PC-9 (cell line): ENCODE results near the gene PBX3. TPM values are rescaled to one million over a fixed set of nuclear protein-coding genes. Genes with fewer than 3 reads are reported as not detected.
A peak's percentile ranks its signal among the peaks of the same experiment; 100 is the strongest.

ENCODE experiments used
- BruUV-seq: library from RNA; stranded (reverse); fragments of 400-500 nt; replicated peaks from 2 replicates; lab custom pipeline; 2021; lab: Mats Ljungman, UMichigan
- CTCF ChIA-PET: fragments of 300-600 bp; sonication (Branson Sonifier 250); formaldehyde crosslinking; loops from one replicate; lab custom pipeline; 2022; ENCODE audit warnings: antibody characterized with exemption; lab: Charles Lee
- POLR2A ChIA-PET: fragments of 300-600 bp; sonication (Branson Sonifier 250); formaldehyde crosslinking; loops from one replicate; lab custom pipeline; 2022; ENCODE audit warnings: antibody characterized with exemption; ENCODE audit not compliant: unreplicated experiment; lab: Charles Lee
- DNase-seq, 2 experiments: peaks; one replicate each; pipeline versions ENCODE4 v3.0.0 to v3.0.0-alpha.2; 2015 to 2022; ENCODE audit warnings: mixed read lengths in 1 of 2
- H2AFZ ChIP-seq: fragments of 200-600 bp; sonication (generic); 2 replicates; pipeline ENCODE4 v1.8.1; 2017; ENCODE audit warnings: antibody characterized with exemption
- H3F3A ChIP-seq: fragments of 200-600 bp; sonication (generic); 2 replicates; pipeline ENCODE4 v1.8.1; 2017; ENCODE audit warnings: antibody characterized with exemption, mild to moderate bottlenecking, low read depth; ENCODE audit not compliant: insufficient read depth
- H3K27ac ChIP-seq: fragments of 200-600 bp; sonication (generic); 2 replicates; pipeline ENCODE4 v1.6.1; 2016; ENCODE audit warnings: mixed run types
- H3K27me3 ChIP-seq: fragments of 200-600 bp; sonication (generic); 2 replicates; pipeline ENCODE4 v1.6.1; 2016; ENCODE audit warnings: low read depth, mixed run types; ENCODE audit not compliant: insufficient read depth
- H3K36me3 ChIP-seq: fragments of 200-600 bp; sonication (generic); 2 replicates; pipeline ENCODE4 v1.6.1; 2016; ENCODE audit warnings: low read depth, mixed run types
- H3K4me1 ChIP-seq: fragments of 200-600 bp; sonication (generic); replicated peaks from 2 replicates; pipeline ENCODE4 v1.6.1; 2016; ENCODE audit warnings: mixed run types; ENCODE audit not compliant: insufficient read depth
- H3K4me2 ChIP-seq: fragments of 200-600 bp; sonication (generic); 2 replicates; pipeline ENCODE4 v1.6.1; 2017; ENCODE audit warnings: mixed run types
- H3K4me3 ChIP-seq: fragments of 200-600 bp; sonication (generic); 2 replicates; pipeline ENCODE4 v1.6.1; 2016; ENCODE audit warnings: mixed run types
- H3K79me2 ChIP-seq: fragments of 200-600 bp; sonication (generic); 2 replicates; pipeline ENCODE4 v1.6.1; 2017; ENCODE audit warnings: low read depth, mixed run types
- H3K9me2 ChIP-seq: fragments of 200-600 bp; sonication (generic); 2 replicates; pipeline ENCODE4 v1.8.1; 2017; ENCODE audit warnings: mild to moderate bottlenecking; ENCODE audit not compliant: insufficient read depth
- H3K9me3 ChIP-seq: fragments of 200-600 bp; sonication (generic); 2 replicates; pipeline ENCODE4 v1.8.1; 2016; ENCODE audit warnings: low read depth; ENCODE audit not compliant: insufficient read depth
- H4K20me1 ChIP-seq: fragments of 200-600 bp; sonication (generic); 2 replicates; pipeline ENCODE4 v1.8.1; 2017; ENCODE audit not compliant: insufficient read depth
- CTCF ChIP-seq: fragments of 200-600 bp; sonication (generic); conservative IDR thresholded peaks from 2 replicates; pipeline ENCODE4 v1.6.1; 2017; ENCODE audit warnings: mixed run types, antibody characterized with exemption, mild to moderate bottlenecking, moderate library complexity
- EZH2 ChIP-seq: fragments of 200-600 bp; sonication (generic); IDR thresholded peaks from 2 replicates; pipeline ENCODE4 v1.8.0; 2017; ENCODE audit warnings: antibody characterized with exemption, low read depth
- intact Hi-C: fragments of 100-400 bp; cut with micrococcal nuclease; formaldehyde crosslinking; loops from one replicate; pipeline ENCODE4 v1.10.0; 2022; ENCODE audit not compliant: unreplicated experiment
- total RNA-seq: library from RNA; stranded (reverse); gene quantifications from 2 replicates; pipeline ENCODE4 v1.2.3, GENCODE V29; 2021

Gene PBX3
- total RNA-seq, 1 experiment from 2014 or later = 18.3 TPM

GRCh38 chr9:125889112-125889475 lies 141.9 kb downstream of the PBX3 start:
- POLR2A ChIA-PET = no interaction called here

GRCh38 chr9:125889476-125890419 lies 142.6 kb downstream of the PBX3 start:
- CTCF ChIA-PET = no interaction called here
- no TSS peak for BruUV-seq

More at GRCh38 chr9:125889112-125889475, 141.9 kb downstream of the PBX3 start:
- Histone ChIP-seq H3K4me3 (peak overlapping the region; percentile 33; the same call in 1 of the 2 replicates), H4K20me1 (no peaks in the 10 kb centered on the region; the same call in 1 of the 2 replicates), H3K9me2 (no peaks in the 10 kb centered on the region), H3K4me2 (peak overlapping the region; percentile 53), H2AFZ (no peak overlapping the region), H3K36me3 (no peaks in the 10 kb centered on the region), H3K27me3 (no peaks in the 10 kb centered on the region), H3F3A (no peaks in the 10 kb centered on the region), H3K4me1 (peaks cover 10% of the 10 kb centered on the region; the same call in 1 of the 2 replicates), H3K79me2 (no peaks in the 10 kb centered on the region), H3K27ac (no peak overlapping the region), H3K9me3 (no peaks in the 10 kb centered on the region)
- BruUV-seq = no TSS peak
- intact Hi-C loops = no loop called here
- CTCF ChIA-PET = interaction anchor here (0.6 kb wide), 1 partner anchor 74 kb away, joined by 3 read pairs; no protein-coding TSS in a partner anchor
- DNase-seq = no peak
- TF ChIP-seq EZH2 (no peak), CTCF (no peak)

More at GRCh38 chr9:125889476-125890419, 142.6 kb downstream of the PBX3 start:
- H3F3A ChIP-seq = no peaks in the 10 kb centered on the region
- H3K9me2 ChIP-seq = no peaks in the 10 kb centered on the region
- H3K4me1 ChIP-seq = peaks cover 10% of the 10 kb centered on the region; the same call in 1 of the 2 replicates
- POLR2A ChIA-PET = no interaction called here
- no peak overlapping the region for H3K27ac ChIP-seq
- TF ChIP-seq EZH2 (no peak), CTCF (no peak)
- no peak overlapping the region for H2AFZ ChIP-seq
- intact Hi-C loops = no loop called here
- H3K4me2 ChIP-seq = peak overlapping the region; percentile 53
- no peaks in the 10 kb centered on the region; the same call in 1 of the 2 replicates for H4K20me1 ChIP-seq
- H3K4me3 ChIP-seq = peak overlapping the region; percentile 34; the same call in 1 of the 2 replicates
- no peaks in the 10 kb centered on the region for H3K9me3 ChIP-seq
- no peaks in the 10 kb centered on the region for H3K27me3 ChIP-seq
- no peaks in the 10 kb centered on the region for H3K79me2 ChIP-seq
- peak in 1 of 2 experiments; percentile 47 for DNase-seq
- H3K36me3 ChIP-seq = no peaks in the 10 kb centered on the region
